RPMI7951 (cell line): Measurements from ENCODE around the gene CALCOCO2. TPM values are rescaled to one million over a fixed set of nuclear protein-coding genes. Genes with fewer than 3 reads are reported as not detected.
A peak's percentile ranks its signal among the peaks of the same experiment; 100 is the strongest.
"Not testable (repeated sequence)": the region's sequence is repeated elsewhere in the genome, so short reads cannot be mapped to it uniquely, and the experiment has no call there.

Experiments used
- DNase-seq: peaks from one replicate; pipeline ENCODE4 v3.0.0-alpha.2; 2012; ENCODE audit warnings: low read depth
- total RNA-seq: library from RNA; depleted of rRNA; stranded (reverse); fragments of >200 nt; shearing (Covaris generic); gene quantifications from 2 replicates; pipeline ENCODE4 v1.2.3, GENCODE V29; 2014; rRNA removed

Gene CALCOCO2
- 39.8 and 48.8 TPM in 2 replicates for total RNA-seq

- peak; percentile 89 for DNase-seq
Observed at GRCh38 chr17:48830840-48831548, at the start of gene CALCOCO2. CALCOCO2 (plus strand) TSS chr17:48831035; CDS start chr17:48841708, 10,673 bp downstream.

GRCh38 chr17:48787828-48788227 is 43.0 kb upstream of the CALCOCO2 start:
- DNase-seq: no peak

- no peak for DNase-seq
Observed at GRCh38 chr17:48790607-48791127, 40.2 kb upstream of the CALCOCO2 start.

GRCh38 chr17:48791128-48792032 is 39.5 kb upstream of the CALCOCO2 start:
- DNase-seq: peak; percentile 84

- no peak for DNase-seq
Observed at GRCh38 chr17:48792033-48792798, 38.6 kb upstream of the CALCOCO2 start.

- peak; percentile 67 for DNase-seq
Observed at GRCh38 chr17:48795444-48796162, 35.2 kb upstream of the CALCOCO2 start.

- DNase-seq: not testable (repeated sequence)
Observed at GRCh38 chr17:48796163-48796522, 34.7 kb upstream of the CALCOCO2 start.

GRCh38 chr17:48799069-48799723 is 31.6 kb upstream of the CALCOCO2 start:
- DNase-seq: no peak

- no peak for DNase-seq
Observed at GRCh38 chr17:48800626-48801217, 30.1 kb upstream of the CALCOCO2 start.

- peak; percentile 46 for DNase-seq
Observed at GRCh38 chr17:48804936-48805411, 25.9 kb upstream of the CALCOCO2 start.

- no peak for DNase-seq
Observed at GRCh38 chr17:48809182-48809581, 21.7 kb upstream of the CALCOCO2 start.

GRCh38 chr17:48812001-48812400 is 18.8 kb upstream of the CALCOCO2 start:
- DNase-seq: no peak

GRCh38 chr17:48814504-48814903 is 16.3 kb upstream of the CALCOCO2 start:
- DNase-seq: peak; percentile 54

GRCh38 chr17:48815311-48815710 is 15.5 kb upstream of the CALCOCO2 start:
- no peak for DNase-seq

GRCh38 chr17:48816438-48816773 is 14.4 kb upstream of the CALCOCO2 start:
- no peak for DNase-seq

- peak; percentile 87 for DNase-seq
Observed at GRCh38 chr17:48816774-48817590, 13.9 kb upstream of the CALCOCO2 start, which contains the start of gene TTLL6. TTLL6 (minus strand) TSS chr17:48817229; CDS start chr17:48817072, 157 bp downstream.

GRCh38 chr17:48818361-48818841 is 12.4 kb upstream of the CALCOCO2 start:
- no peak for DNase-seq

GRCh38 chr17:48819466-48819865 is 11.4 kb upstream of the CALCOCO2 start:
- DNase-seq: peak; percentile 47

GRCh38 chr17:48820936-48821335 is 9.9 kb upstream of the CALCOCO2 start:
- DNase-seq: not testable (repeated sequence)
